WTC11 (cell line): Measurements from ENCODE around the gene SPAG9. TPM values are rescaled to one million over a fixed set of nuclear protein-coding genes. Genes with fewer than 3 reads are reported as not detected.

Source experiments
- ATAC-seq: fragments of 200-7000 bp; cut with Tn5 transposase; 2 replicates; pipeline ENCODE4 v1.10.0; 2021; ENCODE audit warnings: mild to moderate bottlenecking, moderate library complexity
- CTCF ChIA-PET: fragments of 300-600 bp; sonication (Branson Sonifier 250); formaldehyde crosslinking; loops from one replicate; lab custom pipeline; 2021; ENCODE audit warnings: antibody characterized with exemption; lab: Charles Lee
- POLR2A ChIA-PET: fragments of 350-600 bp; sonication (Branson Sonifier 250); formaldehyde crosslinking; loops from one replicate; lab custom pipeline; 2021; ENCODE audit warnings: antibody characterized with exemption; lab: Charles Lee
- DNase-seq: peaks from one replicate; pipeline ENCODE4 v3.0.0; 2021; ENCODE audit warnings: low spot score
- H3K27ac Mint-ChIP-seq: 2 replicates; pipeline ENCODE4 v1.8.0; 2021; ENCODE audit warnings: mixed read lengths
- H3K27me3 Mint-ChIP-seq: 2 replicates; pipeline ENCODE4 v1.8.0; 2021; ENCODE audit warnings: low read depth, mild to moderate bottlenecking, moderate library complexity, mixed read lengths
- H3K36me3 Mint-ChIP-seq: 2 replicates; pipeline ENCODE4 v1.8.0; 2021; ENCODE audit warnings: mixed read lengths
- H3K4me1 Mint-ChIP-seq: 2 replicates; pipeline ENCODE4 v1.8.0; 2022; ENCODE audit warnings: mixed read lengths
- H3K4me3 Mint-ChIP-seq: 2 replicates; pipeline ENCODE4 v1.8.0; 2021; ENCODE audit warnings: mild to moderate bottlenecking, moderate library complexity, mixed read lengths
- H3K9me3 Mint-ChIP-seq: 2 replicates; pipeline ENCODE4 v1.8.0; 2021; ENCODE audit warnings: mixed read lengths
- AR ChIP-seq: fragments of 250-450 bp; sonication (Bioruptor Pico); IDR thresholded peaks from 2 replicates; pipeline ENCODE4 v1.9.0; 2021; ENCODE audit warnings: mild to moderate bottlenecking
- ATF1 ChIP-seq: sonication (generic); formaldehyde crosslinking; IDR thresholded peaks from 2 replicates; pipeline ENCODE4 v1.8.1; 2023; ENCODE audit warnings: mild to moderate bottlenecking, moderate library complexity, missing genetic modification reagents
- ATF2 ChIP-seq: sonication (generic); formaldehyde crosslinking; IDR thresholded peaks from 2 replicates; pipeline ENCODE4 v1.8.1; 2022; ENCODE audit warnings: low read depth, missing genetic modification reagents, borderline replicate concordance
- E2F1 ChIP-seq: sonication (generic); formaldehyde crosslinking; IDR thresholded peaks from 2 replicates; pipeline ENCODE4 v1.8.0; 2022; ENCODE audit warnings: mild to moderate bottlenecking, missing genetic modification reagents
- ESRRA ChIP-seq: sonication (generic); formaldehyde crosslinking; IDR thresholded peaks from 2 replicates; pipeline ENCODE4 v1.8.1; 2022; ENCODE audit warnings: mild to moderate bottlenecking, missing genetic modification reagents, borderline replicate concordance
- FOXJ3 ChIP-seq: sonication (generic); formaldehyde crosslinking; IDR thresholded peaks from 2 replicates; pipeline ENCODE4 v1.9.0; 2021; ENCODE audit warnings: missing genetic modification reagents, mild to moderate bottlenecking, borderline replicate concordance
- FOXP4 ChIP-seq: sonication (generic); formaldehyde crosslinking; IDR thresholded peaks from 2 replicates; pipeline ENCODE4 v1.8.0; 2022; ENCODE audit warnings: mild to moderate bottlenecking, missing genetic modification reagents
- HMGXB4 ChIP-seq: sonication (generic); formaldehyde crosslinking; IDR thresholded peaks from 2 replicates; pipeline ENCODE4 v1.8.1; 2023; ENCODE audit warnings: mild to moderate bottlenecking, moderate library complexity, missing genetic modification reagents
- MLX ChIP-seq: sonication (generic); formaldehyde crosslinking; IDR thresholded peaks from 2 replicates; pipeline ENCODE4 v1.8.1; 2023; ENCODE audit warnings: mild to moderate bottlenecking, missing genetic modification reagents, moderate library complexity
- MYBL2 ChIP-seq: sonication (generic); formaldehyde crosslinking; IDR thresholded peaks from 2 replicates; pipeline ENCODE4 v1.8.1; 2023; ENCODE audit warnings: mild to moderate bottlenecking, moderate library complexity, missing genetic modification reagents
- NFE2L1 ChIP-seq: sonication (generic); formaldehyde crosslinking; IDR thresholded peaks from 2 replicates; pipeline ENCODE4 v1.8.1; 2023; ENCODE audit warnings: missing genetic modification reagents
- NR2C2 ChIP-seq: sonication (generic); formaldehyde crosslinking; IDR thresholded peaks from 2 replicates; pipeline ENCODE4 v1.8.0; 2022; ENCODE audit warnings: mild to moderate bottlenecking, missing genetic modification reagents
- PRDM15 ChIP-seq: sonication (generic); formaldehyde crosslinking; IDR thresholded peaks from 2 replicates; pipeline ENCODE4 v1.8.0; 2022; ENCODE audit warnings: missing genetic modification reagents
- SOX15 ChIP-seq: fragments of 250-450 bp; sonication (Bioruptor Pico); IDR thresholded peaks from 2 replicates; pipeline ENCODE4 v1.9.0; 2021; ENCODE audit warnings: mild to moderate bottlenecking
- STAT6 ChIP-seq: sonication (generic); formaldehyde crosslinking; conservative IDR thresholded peaks from 2 replicates; pipeline ENCODE4 v1.8.1; 2023; ENCODE audit warnings: mild to moderate bottlenecking, low read depth, missing genetic modification reagents, moderate library complexity
- TEAD1 ChIP-seq: sonication (generic); formaldehyde crosslinking; IDR thresholded peaks from 2 replicates; pipeline ENCODE4 v1.8.0; 2022; ENCODE audit warnings: mild to moderate bottlenecking, missing genetic modification reagents
- TP53 ChIP-seq: sonication (generic); formaldehyde crosslinking; IDR thresholded peaks from 2 replicates; pipeline ENCODE4 v1.8.1; 2023; ENCODE audit warnings: mild to moderate bottlenecking, missing genetic modification reagents
- ZMAT4 ChIP-seq: fragments of 250-450 bp; sonication (Bioruptor Pico); IDR thresholded peaks from 2 replicates; pipeline ENCODE4 v1.9.0; 2021; ENCODE audit warnings: mild to moderate bottlenecking
- total RNA-seq: library from RNA; stranded (reverse); gene quantifications from 3 replicates; pipeline ENCODE4 v1.2.3, GENCODE V29; 2021

Gene SPAG9
- total RNA-seq, 1 experiment from 2014 or later: 51.9 TPM

- Mint-ChIP-seq H3K27ac (no peak overlapping the region), H3K27me3 (no peaks in the 10 kb centered on the region), H3K36me3 (peaks cover 39% of the 10 kb centered on the region), H3K9me3 (no peaks in the 10 kb centered on the region), H3K4me1 (no peaks in the 10 kb centered on the region), H3K4me3 (no peak overlapping the region)
- ChIA-PET POLR2A (no interaction called here), CTCF (interaction anchor here (1.0 to 1.5 kb wide), 2 partner anchors 25 to 122 kb away, joined by 3 to 4 read pairs; no protein-coding TSS in a partner anchor)
- no peak for DNase-seq
- no peak for ATAC-seq
- TF ChIP-seq TEAD1 (CRISPR knock-in tag) (no peak), AR (CRISPR knock-in tag) (no peak), ESRRA (no peak), E2F1 (CRISPR knock-in tag) (no peak), ZMAT4 (CRISPR knock-in tag) (no peak), NR2C2 (no peak), ATF2 (CRISPR knock-in tag) (no peak), HMGXB4 (no peak), STAT6 (no peak), FOXP4 (CRISPR knock-in tag) (no peak), NFE2L1 (CRISPR knock-in tag) (no peak), ATF1 (CRISPR knock-in tag) (no peak), FOXJ3 (CRISPR knock-in tag) (no peak), MLX (no peak), MYBL2 (CRISPR knock-in tag) (no peak), PRDM15 (CRISPR knock-in tag) (no peak), TP53 (CRISPR knock-in tag) (no peak), SOX15 (CRISPR knock-in tag) (no peak)
Observed at GRCh38 chr17:50973557-50974494, 146.8 kb downstream of the SPAG9 start.
